Measurements from ENCODE around the gene DBF4B.
A peak's percentile ranks its signal among the peaks of the same experiment; 100 is the strongest.

Gene DBF4B

GRCh38 chr17:44765965-44766364 is 57.5 kb downstream of the DBF4B start:
- H3K36me3 ChIP-seq (ENCODE audit: insufficient read depth, low read length) = no peaks in the 10 kb centered on the region
- no peak overlapping the region for H3K4me3 ChIP-seq (ENCODE audit: low read depth in 1 of 2, low read length in 2 of 2)
- H3K27ac ChIP-seq (ENCODE audit: low read depth, low read length) = no peak overlapping the region
- no peak overlapping the region for H3K9ac ChIP-seq (ENCODE audit: low read length)
- H3K4me1 ChIP-seq (ENCODE audit: insufficient read depth, low read length) = no peaks in the 10 kb centered on the region
- H3K9me3 ChIP-seq (ENCODE audit: low read length) = no peaks in the 10 kb centered on the region
- peaks cover 5 to 14% of the 10 kb centered on the region in 2 donors for H3K27me3 ChIP-seq (ENCODE audit: control insufficient read depth in 1 of 2, insufficient read depth in 2 of 2, low read length in 2 of 2)

DNA sequence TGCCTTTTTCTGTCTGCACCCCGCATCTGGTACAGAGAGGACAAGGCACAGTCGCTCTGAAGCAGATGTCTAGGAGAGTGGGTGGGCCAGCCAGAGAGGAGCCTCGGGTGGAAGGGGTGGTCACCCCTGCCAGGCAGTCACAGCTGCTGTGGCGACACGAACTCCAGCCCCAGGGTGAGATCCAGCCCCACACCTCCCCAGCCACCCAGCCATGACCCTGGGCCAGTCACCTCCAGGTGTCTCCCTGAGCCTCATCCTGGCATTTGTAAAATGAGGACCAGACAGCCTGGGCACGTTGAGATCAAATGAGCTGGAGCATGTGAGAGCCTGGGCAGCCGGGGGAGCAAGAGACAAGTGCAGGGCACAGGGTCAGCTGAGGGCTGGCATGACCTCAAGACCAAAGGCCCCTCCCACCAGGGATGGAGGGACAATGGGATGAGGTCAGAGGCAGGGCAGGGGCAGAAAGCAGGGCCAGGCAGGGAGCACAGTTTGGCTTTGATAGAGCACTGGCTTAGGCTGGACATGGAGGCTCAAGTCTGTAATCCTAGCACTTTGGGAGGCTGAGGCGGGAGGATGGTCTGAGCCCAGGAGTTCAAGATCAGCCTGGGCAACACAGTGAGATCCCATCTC is 58.1 kb downstream of the DBF4B start:
- Histone ChIP-seq H3K4me1 (ENCODE audit: insufficient read depth, low read length) (no peaks in the 10 kb centered on the region), H3K27me3 (ENCODE audit: control insufficient read depth in 1 of 2, insufficient read depth in 2 of 2, low read length in 2 of 2) (peaks cover 1 to 10% of the 10 kb centered on the region in 2 donors), H3K4me3 (ENCODE audit: low read depth in 1 of 2, low read length in 2 of 2) (no peak overlapping the region), H3K9me3 (ENCODE audit: low read length) (no peaks in the 10 kb centered on the region), H3K27ac (ENCODE audit: low read depth, low read length) (no peak overlapping the region), H3K36me3 (ENCODE audit: insufficient read depth, low read length) (no peaks in the 10 kb centered on the region), H3K9ac (ENCODE audit: low read length) (no peak overlapping the region)

GRCh38 chr17:44767493-44767892 is 59.0 kb downstream of the DBF4B start:
- no peak overlapping the region for H3K27ac ChIP-seq (ENCODE audit: low read depth, low read length)
- H3K27me3 ChIP-seq (ENCODE audit: control insufficient read depth in 1 of 2, insufficient read depth in 2 of 2, low read length in 2 of 2) = peaks cover 0 to 15% of the 10 kb centered on the region in 2 donors
- no peaks in the 10 kb centered on the region for H3K36me3 ChIP-seq (ENCODE audit: insufficient read depth, low read length)
- H3K4me3 ChIP-seq (ENCODE audit: low read depth in 1 of 2, low read length in 2 of 2) = no peak overlapping the region
- H3K9ac ChIP-seq (ENCODE audit: low read length) = no peak overlapping the region
- H3K9me3 ChIP-seq (ENCODE audit: low read length) = no peaks in the 10 kb centered on the region
- H3K4me1 ChIP-seq (ENCODE audit: insufficient read depth, low read length) = no peaks in the 10 kb centered on the region

DNA sequence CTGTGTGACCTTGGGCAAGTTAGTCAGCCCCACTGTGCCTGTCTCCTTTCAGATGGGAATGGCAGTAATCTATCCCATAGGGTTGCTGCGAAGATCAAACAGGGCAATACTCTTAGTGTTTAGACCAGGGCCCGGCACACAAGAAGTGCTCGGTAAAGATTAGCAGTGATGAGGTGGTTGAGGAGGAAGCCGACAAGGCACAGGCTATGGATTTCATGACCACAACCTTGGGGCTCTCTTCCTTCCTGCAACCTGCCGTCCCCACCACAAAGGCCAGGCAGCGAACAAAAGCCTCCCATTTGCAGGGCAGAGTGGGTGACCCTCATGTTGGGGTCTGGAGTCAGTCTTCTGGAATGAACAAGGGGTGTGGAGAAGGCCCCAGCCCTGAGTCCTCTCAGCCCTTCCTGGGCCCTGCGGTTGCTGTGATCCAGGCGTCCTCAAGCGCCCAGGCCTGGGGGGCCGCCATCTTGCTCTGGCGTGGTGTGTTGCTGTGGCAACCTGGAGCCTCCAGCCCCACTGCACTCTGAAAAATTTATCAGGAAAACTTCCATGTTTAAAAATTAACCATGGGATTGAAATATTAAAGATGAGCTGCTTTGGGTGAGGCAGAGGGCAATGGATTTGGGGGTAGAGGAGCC is 60.2 kb downstream of the DBF4B start:
- Histone ChIP-seq H3K27me3 (ENCODE audit: control insufficient read depth in 1 of 2, insufficient read depth in 2 of 2, low read length in 2 of 2) (peaks cover 6 to 15% of the 10 kb centered on the region in 2 donors), H3K27ac (ENCODE audit: low read depth, low read length) (no peak overlapping the region), H3K4me1 (ENCODE audit: insufficient read depth, low read length) (no peaks in the 10 kb centered on the region), H3K4me3 (ENCODE audit: low read depth in 1 of 2, low read length in 2 of 2) (no peak overlapping the region), H3K36me3 (ENCODE audit: insufficient read depth, low read length) (no peaks in the 10 kb centered on the region), H3K9me3 (ENCODE audit: low read length) (no peaks in the 10 kb centered on the region), H3K9ac (ENCODE audit: low read length) (no peak overlapping the region)

- H3K36me3 ChIP-seq (ENCODE audit: insufficient read depth, low read length) = no peaks in the 10 kb centered on the region
- peaks cover 6 to 15% of the 10 kb centered on the region in 2 donors for H3K27me3 ChIP-seq (ENCODE audit: control insufficient read depth in 1 of 2, insufficient read depth in 2 of 2, low read length in 2 of 2)
- H3K9ac ChIP-seq (ENCODE audit: low read length) = no peak overlapping the region
- no peaks in the 10 kb centered on the region for H3K9me3 ChIP-seq (ENCODE audit: low read length)
- H3K4me1 ChIP-seq (ENCODE audit: insufficient read depth, low read length) = no peaks in the 10 kb centered on the region
- H3K27ac ChIP-seq (ENCODE audit: low read depth, low read length) = no peak overlapping the region
- H3K4me3 ChIP-seq (ENCODE audit: low read depth in 1 of 2, low read length in 2 of 2) = no peak overlapping the region
Measured at GRCh38 chr17:44769230-44769629, 60.8 kb downstream of the DBF4B start.

- no peak overlapping the region for H3K27ac ChIP-seq (ENCODE audit: low read depth, low read length)
- H3K9ac ChIP-seq (ENCODE audit: low read length) = no peak overlapping the region
- peaks cover 6 to 15% of the 10 kb centered on the region in 2 donors for H3K27me3 ChIP-seq (ENCODE audit: control insufficient read depth in 1 of 2, insufficient read depth in 2 of 2, low read length in 2 of 2)
- H3K36me3 ChIP-seq (ENCODE audit: insufficient read depth, low read length) = no peaks in the 10 kb centered on the region
- H3K9me3 ChIP-seq (ENCODE audit: low read length) = no peaks in the 10 kb centered on the region
- no peak overlapping the region for H3K4me3 ChIP-seq (ENCODE audit: low read depth in 1 of 2, low read length in 2 of 2)
- H3K4me1 ChIP-seq (ENCODE audit: insufficient read depth, low read length) = no peaks in the 10 kb centered on the region
Measured at GRCh38 chr17:44769647-44770084, 61.2 kb downstream of the DBF4B start.

DNA sequence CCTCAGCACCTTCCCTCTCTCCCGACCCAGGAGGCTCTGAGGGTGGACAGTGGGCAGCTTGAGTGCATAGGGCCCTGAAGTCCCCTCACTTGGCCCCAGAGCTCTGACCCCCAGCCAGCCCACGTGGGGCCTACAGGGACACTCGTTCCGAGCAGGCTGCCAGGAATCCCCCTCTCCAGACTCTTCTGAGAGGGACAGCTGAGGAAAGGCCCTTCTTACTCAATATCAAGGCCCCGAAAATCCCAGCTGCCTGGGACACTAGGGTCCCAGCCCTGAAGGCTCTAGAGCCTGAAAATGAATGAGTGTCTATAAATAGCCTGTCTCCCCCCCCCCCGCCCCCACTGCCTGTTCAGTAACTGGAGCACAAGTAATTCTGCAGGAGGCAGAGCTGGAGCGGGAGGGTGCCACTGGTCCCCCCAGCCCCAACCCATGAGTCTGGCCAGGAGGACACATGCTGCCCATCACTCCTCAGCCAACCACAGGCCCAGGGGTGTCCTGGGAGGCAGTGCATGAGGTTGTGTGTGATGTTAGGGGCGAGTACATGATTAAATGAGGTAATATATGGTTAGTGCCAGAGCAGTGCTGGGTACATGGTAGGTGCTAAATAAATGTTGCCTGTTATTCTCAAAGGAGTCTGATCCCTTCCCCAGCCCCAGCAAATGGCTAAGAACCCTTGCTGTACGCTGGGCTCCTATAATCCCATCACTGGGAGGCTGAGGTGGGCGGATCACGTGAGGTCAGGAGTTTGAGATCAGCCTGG is 61.9 kb downstream of the DBF4B start:
- H3K27ac ChIP-seq (ENCODE audit: low read depth, low read length) = no peak overlapping the region
- H3K4me1 ChIP-seq (ENCODE audit: insufficient read depth, low read length) = no peaks in the 10 kb centered on the region
- no peaks in the 10 kb centered on the region for H3K9me3 ChIP-seq (ENCODE audit: low read length)
- no peak overlapping the region for H3K4me3 ChIP-seq (ENCODE audit: low read depth in 1 of 2, low read length in 2 of 2)
- H3K9ac ChIP-seq (ENCODE audit: low read length) = no peak overlapping the region
- peaks cover 6 to 15% of the 10 kb centered on the region in 2 donors for H3K27me3 ChIP-seq (ENCODE audit: control insufficient read depth in 1 of 2, insufficient read depth in 2 of 2, low read length in 2 of 2)
- no peaks in the 10 kb centered on the region for H3K36me3 ChIP-seq (ENCODE audit: insufficient read depth, low read length)

GRCh38 chr17:44772308-44773045 is 64.0 kb downstream of the DBF4B start:
- no peak overlapping the region for H3K4me3 ChIP-seq (ENCODE audit: low read depth in 1 of 2, low read length in 2 of 2)

GRCh38 chr17:44773140-44773539 is 64.7 kb downstream of the DBF4B start:
- no peak overlapping the region for H3K9ac ChIP-seq (ENCODE audit: low read length)
- no peaks in the 10 kb centered on the region for H3K9me3 ChIP-seq (ENCODE audit: low read length)
- H3K27me3 ChIP-seq (ENCODE audit: control insufficient read depth in 1 of 2, insufficient read depth in 2 of 2, low read length in 2 of 2) = peaks cover 6 to 10% of the 10 kb centered on the region in 2 donors
- no peaks in the 10 kb centered on the region for H3K36me3 ChIP-seq (ENCODE audit: insufficient read depth, low read length)
- H3K27ac ChIP-seq (ENCODE audit: low read depth, low read length) = no peak overlapping the region
- H3K4me3 ChIP-seq (ENCODE audit: low read depth in 1 of 2, low read length in 2 of 2) = no peak overlapping the region
- H3K4me1 ChIP-seq (ENCODE audit: insufficient read depth, low read length) = peaks cover 12% of the 10 kb centered on the region

More at GRCh38 chr17:44772308-44773045, 64.0 kb downstream of the DBF4B start:
- no peak overlapping the region for H3K27ac ChIP-seq (ENCODE audit: low read depth, low read length)
- no peak overlapping the region for H3K9ac ChIP-seq (ENCODE audit: low read length)
- no peaks in the 10 kb centered on the region for H3K9me3 ChIP-seq (ENCODE audit: low read length)
- peaks cover 6 to 10% of the 10 kb centered on the region in 2 donors for H3K27me3 ChIP-seq (ENCODE audit: control insufficient read depth in 1 of 2, insufficient read depth in 2 of 2, low read length in 2 of 2)
- peaks cover 12% of the 10 kb centered on the region for H3K4me1 ChIP-seq (ENCODE audit: insufficient read depth, low read length)
- H3K36me3 ChIP-seq (ENCODE audit: insufficient read depth, low read length) = no peaks in the 10 kb centered on the region

DNA sequence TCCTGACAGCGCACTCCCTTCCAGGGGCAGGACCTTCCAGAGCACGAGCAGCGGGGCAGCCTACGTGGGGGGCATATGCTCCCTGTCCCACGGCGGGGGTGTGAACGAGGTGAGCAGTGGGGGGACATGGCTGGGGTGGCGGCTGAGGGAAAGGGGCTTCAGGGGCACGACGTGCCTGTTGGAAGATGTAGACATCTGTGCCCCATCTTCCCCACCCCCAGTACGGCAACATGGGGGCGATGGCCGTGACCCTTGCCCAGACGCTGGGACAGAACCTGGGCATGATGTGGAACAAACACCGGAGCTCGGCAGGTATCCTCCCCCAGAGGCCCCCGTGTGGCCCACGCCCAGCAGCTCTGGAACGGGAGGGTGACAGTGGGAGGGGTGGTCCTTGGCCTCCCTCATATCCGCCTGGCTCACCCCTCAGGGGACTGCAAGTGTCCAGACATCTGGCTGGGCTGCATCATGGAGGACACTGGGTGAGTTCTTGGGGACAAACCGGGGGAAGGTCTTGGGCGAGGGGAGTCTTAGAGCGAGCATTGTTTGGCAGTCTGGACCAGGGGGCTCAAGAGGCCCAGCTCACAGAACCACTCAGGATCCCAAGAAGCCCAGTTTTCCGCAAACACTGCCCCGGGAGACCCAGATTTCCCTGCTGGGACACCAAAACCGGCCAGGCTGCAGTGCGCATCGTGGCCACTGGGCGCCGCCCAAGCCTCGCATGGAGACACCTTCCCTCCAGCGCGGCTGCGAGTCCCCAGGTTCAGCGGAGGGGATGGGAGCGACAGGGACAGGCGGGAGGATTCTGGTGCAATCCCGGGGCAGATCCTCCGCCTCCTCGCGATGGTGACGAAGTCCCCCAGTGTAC is 66.0 kb downstream of the DBF4B start:
- Histone ChIP-seq H3K4me1 (ENCODE audit: insufficient read depth, low read length) (peaks cover 21% of the 10 kb centered on the region), H3K9me3 (ENCODE audit: low read length) (no peaks in the 10 kb centered on the region), H3K36me3 (ENCODE audit: insufficient read depth, low read length) (no peaks in the 10 kb centered on the region), H3K9ac (ENCODE audit: low read length) (no peak overlapping the region), H3K4me3 (ENCODE audit: low read depth in 1 of 2, low read length in 2 of 2) (peak overlapping the region; percentile 72 to 90), H3K27me3 (ENCODE audit: control insufficient read depth in 1 of 2, insufficient read depth in 2 of 2, low read length in 2 of 2) (peaks cover 6 to 10% of the 10 kb centered on the region in 2 donors), H3K27ac (ENCODE audit: low read depth, low read length) (peak overlapping the region; percentile 18)
